ENCODE measurements around the gene MPV17L2.

DNA sequence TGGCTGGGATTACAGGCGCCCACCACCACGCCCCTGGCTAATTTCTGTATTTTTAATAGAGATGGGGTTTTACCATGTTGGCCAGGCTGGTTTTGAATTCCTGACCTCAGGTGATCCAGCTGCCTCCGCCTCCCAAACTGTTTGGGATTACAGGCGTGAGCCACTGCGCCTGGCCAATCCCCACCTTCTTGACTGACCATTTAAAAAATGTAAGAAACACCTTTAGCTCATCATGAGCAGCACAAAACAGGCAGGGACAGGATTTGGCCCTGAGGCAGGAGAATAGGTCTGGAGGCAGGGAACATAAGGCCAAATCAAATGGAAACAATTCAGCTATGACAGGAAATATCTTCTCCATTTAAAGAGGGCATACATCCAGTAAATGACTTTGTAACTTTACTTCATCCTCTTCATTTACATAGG is 1.4 kb upstream of the MPV17L2 start:
- TF ChIP-seq EZH2 (IDR thresholded peaks at IDR 0.05; ENCODE audit: borderline replicate concordance), result no peak
- TF ChIP-seq CTCF (IDR thresholded peaks at IDR 0.05; ENCODE audit: poor library complexity), result no peak
- TF ChIP-seq EZH2phosphoT487 (IDR thresholded peaks at IDR 0.05; ENCODE audit: low read depth, severe bottlenecking, unreplicated experiment), result no peak
